ENCODE measurements around the gene PLCB4.

DNA sequence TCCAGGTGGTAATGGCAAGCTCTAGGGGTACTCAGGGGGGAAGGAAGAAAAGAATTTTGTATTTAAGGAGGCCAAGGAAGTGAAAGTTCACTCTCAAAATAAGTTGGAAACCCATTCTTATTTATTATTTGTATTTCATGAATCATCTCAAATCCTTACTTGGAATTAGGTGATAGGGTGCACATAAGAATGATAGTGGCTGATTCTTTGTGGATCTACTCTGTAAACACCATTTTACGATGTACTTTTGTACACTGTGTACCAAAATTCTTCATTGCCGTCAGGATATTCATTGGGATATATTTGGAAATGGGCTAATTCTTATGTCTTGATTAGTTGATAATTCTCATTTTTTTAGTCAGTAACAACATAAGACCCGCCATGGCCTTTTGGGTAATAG, 266.0 kb downstream of the PLCB4 start:
- TF ChIP-seq POLR2AphosphoS5 (IDR thresholded peaks at IDR 0.05; ENCODE audit: low read depth, low read length) (no peak), POLR2A (IDR thresholded peaks at IDR 0.05; ENCODE audit: low read depth, low read length) (no peak), TAF1 (IDR thresholded peaks at IDR 0.05; ENCODE audit: borderline replicate concordance, low read depth, low read length) (no peak)
